Measurements from ENCODE around the gene PCNX3. TPM values are rescaled to one million over a fixed set of nuclear protein-coding genes. Genes with fewer than 3 reads are reported as not detected.

PCNX3 gene
- total and polyA plus RNA-seq, 10 of the 15 experiments (the other 5 are each of a cell fraction or from before 2014, with no cell fraction given): 0.03 to 46.6 (median 8.4) TPM

DNA sequence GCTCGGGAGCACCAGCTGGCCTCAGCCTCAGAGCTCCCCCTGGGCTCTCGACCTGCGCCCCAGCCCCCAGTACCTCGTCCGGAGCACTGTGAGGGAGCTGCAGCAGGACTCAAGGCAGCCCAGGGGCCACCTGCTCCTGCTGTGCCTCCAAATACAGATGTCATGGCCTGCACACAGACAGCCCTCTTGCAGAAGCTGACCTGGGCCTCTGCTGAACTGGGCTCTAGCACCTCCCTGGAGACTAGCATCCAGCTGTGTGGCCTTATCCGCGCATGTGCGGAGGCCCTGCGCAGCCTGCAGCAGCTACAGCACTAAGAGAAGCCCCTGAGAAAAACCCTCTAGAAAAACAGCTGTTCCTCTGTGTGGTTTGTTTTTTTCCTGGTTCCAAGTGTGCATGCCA lies 44.2 kb upstream of the PCNX3 start:
- ChIA-PET RAD21 (ENCODE audit: unreplicated experiment) (interaction anchor here (0.5 to 6.1 kb wide), 12 partner anchors 17 to 310 kb away, joined by 3 to 58 read pairs (median 6); partner anchors contain the start of genes MAP3K11, PCNX3 and POLA2), CTCF (interaction anchor here (0.7 to 5.5 kb wide), 10 partner anchors 10 to 288 kb away, joined by 3 to 89 read pairs (median 6); partner anchors contain the start of genes MUS81, PCNX3 and SIPA1), SMC1A (ENCODE audit: uncharacterized antibody, unreplicated experiment) (interaction anchor here (0.8 to 4.8 kb wide), 9 partner anchors 15 to 216 kb away, joined by 3 to 48 read pairs (median 4); partner anchors contain the start of genes PCNX3 and SIPA1), POLR2A (interaction anchor here (0.5 to 4.7 kb wide), 12 partner anchors 12 to 151 kb away, joined by 3 to 66 read pairs (median 6); partner anchors contain the start of genes PCNX3 and SCYL1)
- Histone ChIP-seq H3K27me3 (replicated peaks in 1 of 2; ENCODE audit: control insufficient read depth in 2 of 2, insufficient read depth in 2 of 2, low read length in 1 of 2) (no peaks in the 10 kb centered on the region), H3K4me1 (ENCODE audit: control insufficient read depth, insufficient read depth, low read length) (peaks cover 25% of the 10 kb centered on the region), H3K79me2 (ENCODE audit: control insufficient read depth, insufficient read depth, low read length) (peaks cover 61% of the 10 kb centered on the region), H3K36me3 (ENCODE audit: control insufficient read depth in 2 of 2, insufficient read depth in 2 of 2, low read length in 1 of 2) (no peaks in the 10 kb centered on the region; a peak in 1 of 4 replicates), H4K20me1 (ENCODE audit: control insufficient read depth, insufficient read depth) (no peaks in the 10 kb centered on the region), H2AFZ (ENCODE audit: control insufficient read depth, low read depth, low read length) (no peak overlapping the region), H3K4me3 (peak overlapping the region; percentile 79), H3K27ac (ENCODE audit: control insufficient read depth, insufficient read depth) (no peak overlapping the region), H3K4me2 (ENCODE audit: control insufficient read depth, insufficient read depth) (peak overlapping the region; percentile 94), H3K9ac (ENCODE audit: control insufficient read depth, insufficient read depth, low read length) (peak overlapping the region; percentile 56), H3K9me3 (replicated peaks; ENCODE audit: control insufficient read depth, insufficient read depth, low read length) (no peaks in the 10 kb centered on the region)
- DNase-seq (ENCODE audit: low read depth, low spot score): no peak
- no TSS peak for BruUV-seq (replicated peaks)
- in situ Hi-C loops (cut with MboI): no loop called here
- intact Hi-C loops (cut with micrococcal nuclease; ENCODE audit: unreplicated experiment): loop anchor here (5.0 kb wide), 1 partner anchor 154 kb away; no protein-coding TSS in a partner anchor
- WGBS (ENCODE audit: insufficient coverage, insufficient replicate concordance, low lambda C conversion rate, missing lambda C conversion rate): 79% methylated on average over 8 of the region's 9 CpGs
- no peak for ATAC-seq
- no peak for FAIRE-seq
- TF ChIP-seq ZNF207 (IDR thresholded peaks at IDR 0.05; ENCODE audit: borderline replicate concordance) (no peak), POLR2AphosphoS2 (IDR thresholded peaks at IDR 0.05; ENCODE audit: low read depth, low read length) (no peak), BRCA1 (IDR thresholded peaks at IDR 0.05; ENCODE audit: low read depth, low read length) (no peak)
- TF ChIP-seq, protein P1, sequence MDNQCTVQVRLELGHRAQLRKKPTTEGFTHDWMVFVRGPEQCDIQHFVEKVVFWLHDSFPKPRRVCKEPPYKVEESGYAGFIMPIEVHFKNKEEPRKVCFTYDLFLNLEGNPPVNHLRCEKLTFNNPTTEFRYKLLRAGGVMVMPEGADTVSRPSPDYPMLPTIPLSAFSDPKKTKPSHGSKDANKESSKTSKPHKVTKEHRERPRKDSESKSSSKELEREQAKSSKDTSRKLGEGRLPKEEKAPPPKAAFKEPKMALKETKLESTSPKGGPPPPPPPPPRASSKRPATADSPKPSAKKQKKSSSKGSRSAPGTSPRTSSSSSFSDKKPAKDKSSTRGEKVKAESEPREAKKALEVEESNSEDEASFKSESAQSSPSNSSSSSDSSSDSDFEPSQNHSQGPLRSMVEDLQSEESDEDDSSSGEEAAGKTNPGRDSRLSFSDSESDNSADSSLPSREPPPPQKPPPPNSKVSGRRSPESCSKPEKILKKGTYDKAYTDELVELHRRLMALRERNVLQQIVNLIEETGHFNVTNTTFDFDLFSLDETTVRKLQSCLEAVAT (IDR thresholded peaks at IDR 0.05): no peak
